Adipose tissue (tissue), 3 donors: Measurements from ENCODE around the gene KIAA0825. TPM values are rescaled to one million over a fixed set of nuclear protein-coding genes. Genes with fewer than 3 reads are reported as not detected.

Experiments used
- H3K27ac ChIP-seq: one replicate; pipeline ENCODE4 v1.5.1; 2013; ENCODE audit warnings: low read depth, low read length
- WGBS, 3 donors: extraction: QIAGEN DNeasy Blood & Tissue Kit; methylation state at CpG; one replicate each; pipeline ENCODE4 v1.1.7; 2013; 5-methylcytosine and 5-hydroxymethylcytosine counted together
- polyA plus RNA-seq, 3 donors: library from polyadenylated mRNA; stranded (reverse); fragments of 200-250 nt; gene quantifications; one replicate each; pipeline ENCODE4 v1.2.3, GENCODE V29; 2013
- donor health status: healthy with polysubstance abuse.
- donor health status: Bipolar disorder and iron deficiency.
- donor health status: healthy.

Gene KIAA0825
- polyA plus RNA-seq, 3 donors = 0.33 to 1.7 (median 0.36) TPM

GRCh38 chr5:94467346-94467953 is 151.0 kb downstream of the KIAA0825 start:
- WGBS, 3 donors = 95 to 97% (median 95%) methylated on average over 3 of the region's 3 CpGs
- H3K27ac ChIP-seq = no peak overlapping the region

- no peak overlapping the region for H3K27ac ChIP-seq
- 38 to 55% (median 47%) methylated on average over 2 of the region's 2 CpGs for WGBS, 3 donors
These were observed 154.7 kb downstream of the KIAA0825 start for GRCh38 chr5:94463739-94464138.

DNA sequence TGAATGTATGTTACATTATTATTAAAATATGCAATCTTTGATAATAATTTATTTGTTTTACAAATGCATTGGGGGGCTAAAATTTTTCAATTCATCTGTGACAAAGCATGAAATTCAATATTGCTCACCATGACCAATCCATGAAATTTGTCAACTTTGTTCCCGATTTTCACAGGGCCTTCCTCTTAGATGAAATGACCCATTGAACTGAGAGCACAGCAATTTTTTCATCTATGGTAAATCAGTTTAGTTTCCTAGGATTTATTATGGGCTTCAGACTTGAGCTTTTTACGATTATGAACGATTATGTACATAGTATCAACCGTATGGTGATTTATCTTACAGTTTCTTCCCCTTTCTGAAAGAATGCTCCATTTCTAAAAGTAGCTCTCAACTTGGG is 157.3 kb downstream of the KIAA0825 start:
- H3K27ac ChIP-seq = no peak overlapping the region
- WGBS, 3 donors = 76 to 79% (median 78%) methylated on average over 4 of the region's 4 CpGs

- H3K27ac ChIP-seq = no peak overlapping the region
These were observed 158.5 kb downstream of the KIAA0825 start for GRCh38 chr5:94459915-94460314.

GRCh38 chr5:94457788-94458187 is 160.6 kb downstream of the KIAA0825 start:
- 96 to 97% (median 97%) methylated on average over 4 of the region's 4 CpGs for WGBS, 3 donors
- no peak overlapping the region for H3K27ac ChIP-seq

DNA sequence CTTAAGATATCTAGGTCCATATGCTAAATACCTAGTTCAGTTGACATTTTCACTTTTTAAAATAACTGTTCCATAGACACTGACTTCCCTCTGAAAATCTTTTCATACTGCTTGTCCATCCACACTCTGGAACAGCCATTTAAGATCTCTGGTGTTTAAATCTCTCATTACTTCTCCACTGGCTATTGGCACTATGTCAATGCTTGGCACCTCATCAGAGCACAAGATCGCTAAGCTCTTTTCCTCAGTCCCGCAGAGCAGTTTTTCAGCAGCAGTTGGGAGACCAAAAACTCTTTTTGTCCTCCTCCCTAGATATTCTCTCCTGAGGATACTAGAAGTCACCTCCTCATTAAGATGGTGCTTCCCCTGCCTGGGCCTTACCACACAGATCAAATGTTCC is 172.7 kb downstream of the KIAA0825 start:
- H3K27ac ChIP-seq = no peak overlapping the region
- WGBS, 3 donors = 87 to 96% (median 88%) methylated on average over 2 of the region's 2 CpGs

DNA sequence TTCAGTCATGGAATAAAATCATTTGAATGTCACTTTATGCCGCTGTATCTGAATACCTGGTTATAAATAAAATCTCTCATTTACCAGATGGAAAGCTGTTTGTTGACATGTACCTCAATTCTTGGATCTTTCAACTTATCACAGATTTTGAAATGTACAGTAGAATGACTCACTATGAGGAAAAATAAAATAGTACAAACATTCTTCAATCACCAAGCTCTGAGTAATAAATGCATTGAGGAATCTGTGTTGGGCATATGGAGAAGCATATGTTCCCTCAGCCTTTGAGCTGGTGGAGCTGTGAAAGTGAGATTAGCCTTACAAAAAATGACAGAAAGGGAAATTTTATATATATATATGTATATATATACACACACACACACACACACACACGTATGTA is 175.4 kb downstream of the KIAA0825 start:
- WGBS, 3 donors = 88 to 94% (median 90%) methylated on average over 2 of the region's 2 CpGs
- H3K27ac ChIP-seq = no peak overlapping the region

DNA sequence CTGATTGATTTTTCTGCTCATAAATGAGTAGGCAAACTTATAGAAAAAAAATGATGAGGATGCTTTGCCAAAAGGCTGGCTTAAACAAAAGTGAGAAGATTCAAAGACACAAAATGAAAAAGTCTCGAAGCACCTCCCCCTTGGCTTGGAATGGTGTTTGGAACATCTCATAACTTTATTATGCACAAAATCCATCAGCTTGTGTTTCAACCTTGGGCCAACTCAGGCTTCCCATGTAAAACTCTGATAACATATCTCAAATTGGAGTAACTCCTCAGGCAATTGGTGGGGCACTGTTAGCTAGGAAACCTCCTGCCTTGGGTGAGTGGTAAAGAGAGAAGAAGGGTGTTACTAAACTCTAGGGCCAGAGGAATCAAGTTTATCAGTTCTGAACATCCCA is 176.3 kb downstream of the KIAA0825 start:
- no peak overlapping the region for H3K27ac ChIP-seq
- WGBS, 3 donors = 86 to 88% (median 87%) methylated on average over 1 of the region's 1 CpG

GRCh38 chr5:94440015-94440414 is 178.4 kb downstream of the KIAA0825 start:
- no peak overlapping the region for H3K27ac ChIP-seq
- 54 to 75% (median 69%) methylated on average over 3 of the region's 3 CpGs for WGBS, 3 donors

DNA sequence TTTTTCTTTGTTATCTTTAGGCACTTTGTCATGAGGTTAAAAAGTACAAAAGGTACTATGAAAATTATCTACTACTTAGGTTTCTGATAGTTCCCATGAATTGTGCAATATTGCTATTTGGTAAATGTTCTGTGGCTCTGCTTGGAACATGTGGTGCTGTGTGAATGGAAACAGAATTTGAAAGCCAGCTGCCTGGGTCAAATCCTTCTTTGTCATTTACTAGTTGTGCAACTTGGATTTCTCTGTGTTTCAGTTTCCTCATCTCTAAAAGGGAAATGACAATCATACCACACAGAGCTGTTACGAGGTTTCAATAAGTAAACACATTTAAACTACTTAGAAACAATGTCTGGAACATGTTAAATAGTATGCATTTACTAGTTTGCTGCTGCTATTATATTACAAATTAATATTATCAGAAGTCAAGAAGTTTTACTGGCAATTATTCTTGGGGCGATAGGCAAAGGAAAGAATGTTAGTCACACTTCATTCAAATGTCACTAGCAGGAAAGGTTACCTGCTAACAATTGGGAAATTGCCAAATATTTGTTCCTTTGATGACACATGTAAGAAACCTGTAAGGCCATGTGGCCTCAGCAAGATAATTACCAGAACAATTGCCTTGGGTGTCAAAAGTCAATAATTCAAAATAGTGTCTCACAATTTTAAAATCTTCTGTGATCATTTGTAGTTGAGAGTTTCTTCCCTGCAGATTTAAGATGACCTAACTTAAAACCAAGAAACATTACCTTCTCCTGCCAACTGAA is 184.8 kb downstream of the KIAA0825 start:
- WGBS, 3 donors = 32 to 44% (median 38%) methylated on average over 2 of the region's 2 CpGs
- H3K27ac ChIP-seq = no peak overlapping the region

- H3K27ac ChIP-seq = no peak overlapping the region
These were observed 185.9 kb downstream of the KIAA0825 start for GRCh38 chr5:94432499-94432898.

GRCh38 chr5:94431696-94432095 is 186.7 kb downstream of the KIAA0825 start:
- H3K27ac ChIP-seq = no peak overlapping the region

GRCh38 chr5:94429566-94429965 is 188.8 kb downstream of the KIAA0825 start:
- 87 to 92% (median 91%) methylated on average over 6 of the region's 6 CpGs for WGBS, 3 donors

DNA sequence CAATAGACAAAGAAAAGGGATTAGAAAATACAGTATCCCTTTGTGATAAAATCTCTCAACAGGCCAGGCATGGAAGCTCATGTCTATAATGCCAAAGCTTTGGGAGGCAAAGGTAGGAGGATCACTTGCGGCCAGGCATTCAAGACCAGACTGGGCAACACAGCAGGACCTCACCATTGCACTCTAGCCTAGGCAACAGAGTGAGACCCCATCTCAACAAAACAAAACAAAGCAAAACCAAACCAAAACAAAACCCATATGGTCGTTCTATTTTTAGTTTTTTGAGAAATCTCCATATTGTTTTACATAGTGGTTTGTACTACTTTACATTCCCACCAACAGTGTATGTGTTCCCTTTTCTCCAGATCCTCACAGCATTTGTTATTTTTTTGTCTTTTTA is 193.0 kb downstream of the KIAA0825 start:
- WGBS, 3 donors = 81 to 91% (median 83%) methylated on average over 2 of the region's 2 CpGs

More at GRCh38 chr5:94429566-94429965, 188.8 kb downstream of the KIAA0825 start:
- no peak overlapping the region for H3K27ac ChIP-seq

DNA sequence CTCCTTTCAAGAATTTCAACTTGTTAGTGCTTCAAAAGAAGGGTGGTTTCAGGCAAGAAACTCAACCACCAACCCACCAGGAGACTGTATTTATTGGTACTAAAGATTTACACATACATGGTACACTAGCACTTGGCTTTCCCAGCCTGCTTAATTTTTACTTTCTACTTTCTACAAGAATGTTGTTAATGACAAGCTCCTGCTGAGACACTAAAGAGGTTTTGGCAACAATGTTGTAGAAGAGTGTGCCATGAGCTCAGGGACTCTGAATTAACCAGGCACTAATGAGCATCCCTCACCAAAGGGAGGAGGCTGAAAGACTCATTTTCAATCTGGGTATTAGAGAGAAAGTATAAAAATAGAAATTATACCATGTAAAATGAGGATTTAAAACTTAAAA is 195.0 kb downstream of the KIAA0825 start:
- H3K27ac ChIP-seq = no peak overlapping the region

More for the DNA sequence above, 193.0 kb downstream of the KIAA0825 start:
- no peak overlapping the region for H3K27ac ChIP-seq

GRCh38 chr5:94422812-94423211 is 195.6 kb downstream of the KIAA0825 start:
- WGBS, 3 donors = 56 to 64% (median 62%) methylated on average over 3 of the region's 3 CpGs

DNA sequence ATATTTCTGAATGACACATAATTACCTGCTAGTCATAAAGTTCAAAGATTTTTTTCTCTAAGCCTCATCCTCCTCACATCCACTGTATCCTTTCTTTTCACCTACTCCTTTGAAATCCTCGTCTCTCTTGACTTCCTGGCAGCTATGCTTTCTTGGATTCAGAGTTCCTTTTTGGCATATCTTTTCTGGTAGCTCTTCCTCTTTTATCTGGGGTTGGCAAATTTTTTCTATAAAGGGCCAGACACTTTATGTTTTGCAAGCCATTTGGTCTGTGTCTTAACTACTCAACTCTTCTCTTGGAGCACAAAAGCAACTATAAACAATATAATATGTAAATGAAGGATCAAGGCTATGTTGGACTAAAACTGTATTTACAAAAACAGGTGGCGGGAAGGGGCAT is 197.5 kb downstream of the KIAA0825 start:
- H3K27ac ChIP-seq = no peak overlapping the region
- 58 to 89% (median 73%) methylated on average over 2 of the region's 2 CpGs for WGBS, 3 donors

More at GRCh38 chr5:94422812-94423211, 195.6 kb downstream of the KIAA0825 start:
- H3K27ac ChIP-seq = no peak overlapping the region

DNA sequence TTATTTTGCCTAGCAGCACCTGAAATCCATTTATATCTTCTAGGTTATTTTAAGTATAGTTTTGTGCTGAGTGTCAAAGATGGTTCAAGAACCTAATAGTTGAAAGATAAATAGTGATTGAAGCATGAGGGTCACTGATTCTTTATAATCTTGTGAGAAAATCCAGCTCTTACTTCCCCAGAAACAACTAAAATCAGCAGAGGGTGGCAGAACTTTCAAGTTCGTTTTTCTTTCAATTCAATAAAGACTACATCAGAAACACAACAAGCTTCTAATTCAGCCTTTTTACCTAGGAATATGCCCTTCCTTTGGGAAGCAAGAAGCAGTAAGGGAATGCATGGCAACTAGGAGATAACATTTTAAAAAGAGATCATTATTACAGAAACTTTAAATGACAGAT is 202.6 kb downstream of the KIAA0825 start:
- WGBS, 3 donors = 50 to 65% (median 54%) methylated on average over 1 of the region's 1 CpG
- H3K27ac ChIP-seq = no peak overlapping the region

DNA sequence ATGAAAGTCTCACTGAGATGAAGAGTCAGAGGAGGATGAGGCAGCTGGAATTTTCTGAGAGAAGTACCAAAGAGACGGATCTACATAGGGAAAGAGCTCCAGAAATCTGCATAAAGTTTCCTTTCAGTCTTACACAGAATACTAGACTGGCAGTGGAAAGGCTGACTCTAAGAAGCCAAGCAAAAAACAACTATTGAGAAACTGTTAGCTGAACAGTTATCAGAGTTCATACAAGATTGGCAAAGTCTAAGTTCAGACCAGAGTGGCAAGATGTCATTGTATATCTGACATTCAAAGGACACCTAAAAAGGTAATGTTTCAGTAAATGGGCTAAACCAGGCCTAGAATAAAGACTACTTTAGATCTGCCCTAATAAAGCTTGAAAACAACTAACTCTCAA is 209.0 kb downstream of the KIAA0825 start:
- 93 to 100% (median 95%) methylated on average over 1 of the region's 1 CpG for WGBS, 3 donors
- H3K27ac ChIP-seq = no peak overlapping the region

- no peak overlapping the region for H3K27ac ChIP-seq
- WGBS, 3 donors = 94 to 98% (median 96%) methylated on average over 4 of the region's 4 CpGs
These were observed 211.4 kb downstream of the KIAA0825 start for GRCh38 chr5:94407023-94407422.
